Naive B cell (primary cell): Measurements from ENCODE around the gene SMIM36. TPM values are rescaled to one million over a fixed set of nuclear protein-coding genes. Genes with fewer than 3 reads are reported as not detected.

Source experiments
- ATAC-seq, 2 donors: fragments of 150-1000 bp; cut with Tn5 transposase; 2 replicates each; pipeline ENCODE4 v1.10.0; 2021; ENCODE audit warnings: low read depth in 2 of 2, mild to moderate bottlenecking in 2 of 2, moderate library complexity in 2 of 2
- DNase-seq: peaks from one replicate; pipeline ENCODE4 v3.0.0; 2022
- H3K27ac Mint-ChIP-seq, 6 donors: one replicate each; pipeline ENCODE4 v1.8.0; 2020 to 2022; ENCODE audit warnings: mild to moderate bottlenecking in 6 of 6, mixed read lengths in 6 of 6, moderate library complexity in 5 of 6, inconsistent platforms in 2 of 6
- H3K27me3 Mint-ChIP-seq, 3 donors: one replicate each; pipeline ENCODE4 v1.8.0; 2021 to 2022; ENCODE audit warnings: mixed read lengths in 3 of 3, mild to moderate bottlenecking in 1 of 3
- H3K36me3 Mint-ChIP-seq, 2 donors: one replicate each; pipeline ENCODE4 v1.8.0; 2020 to 2022; ENCODE audit warnings: mixed read lengths in 2 of 2, inconsistent platforms in 1 of 2, mild to moderate bottlenecking in 1 of 2
- H3K4me1 Mint-ChIP-seq, 3 donors: one replicate each; pipeline ENCODE4 v1.8.0; 2020 to 2022; ENCODE audit warnings: mixed read lengths in 3 of 3, inconsistent platforms in 1 of 3, mild to moderate bottlenecking in 1 of 3, moderate library complexity in 1 of 3
- H3K4me3 Mint-ChIP-seq, 8 donors: one replicate each; pipeline ENCODE4 v1.8.0; 2020 to 2022; ENCODE audit warnings: mild to moderate bottlenecking in 8 of 8, mixed read lengths in 8 of 8, moderate library complexity in 8 of 8, inconsistent platforms in 2 of 8
- H3K9me3 Mint-ChIP-seq, 7 donors: one replicate each; pipeline ENCODE4 v1.8.0; 2020 to 2022; ENCODE audit warnings: mixed read lengths in 7 of 7, mild to moderate bottlenecking in 5 of 7, inconsistent platforms in 2 of 7, moderate library complexity in 1 of 7
- polyA plus RNA-seq, 6 donors: library from polyadenylated mRNA; unstranded; fragments of 300-500 nt; fragmentation: Illumina TruSeq; gene quantifications; one replicate each; pipeline ENCODE4 v1.2.3, GENCODE V29; 2021; ENCODE audit warnings: low read depth in 6 of 6

SMIM36 gene
- polyA plus RNA-seq, 6 donors from 2014 or later = not detected

DNA sequence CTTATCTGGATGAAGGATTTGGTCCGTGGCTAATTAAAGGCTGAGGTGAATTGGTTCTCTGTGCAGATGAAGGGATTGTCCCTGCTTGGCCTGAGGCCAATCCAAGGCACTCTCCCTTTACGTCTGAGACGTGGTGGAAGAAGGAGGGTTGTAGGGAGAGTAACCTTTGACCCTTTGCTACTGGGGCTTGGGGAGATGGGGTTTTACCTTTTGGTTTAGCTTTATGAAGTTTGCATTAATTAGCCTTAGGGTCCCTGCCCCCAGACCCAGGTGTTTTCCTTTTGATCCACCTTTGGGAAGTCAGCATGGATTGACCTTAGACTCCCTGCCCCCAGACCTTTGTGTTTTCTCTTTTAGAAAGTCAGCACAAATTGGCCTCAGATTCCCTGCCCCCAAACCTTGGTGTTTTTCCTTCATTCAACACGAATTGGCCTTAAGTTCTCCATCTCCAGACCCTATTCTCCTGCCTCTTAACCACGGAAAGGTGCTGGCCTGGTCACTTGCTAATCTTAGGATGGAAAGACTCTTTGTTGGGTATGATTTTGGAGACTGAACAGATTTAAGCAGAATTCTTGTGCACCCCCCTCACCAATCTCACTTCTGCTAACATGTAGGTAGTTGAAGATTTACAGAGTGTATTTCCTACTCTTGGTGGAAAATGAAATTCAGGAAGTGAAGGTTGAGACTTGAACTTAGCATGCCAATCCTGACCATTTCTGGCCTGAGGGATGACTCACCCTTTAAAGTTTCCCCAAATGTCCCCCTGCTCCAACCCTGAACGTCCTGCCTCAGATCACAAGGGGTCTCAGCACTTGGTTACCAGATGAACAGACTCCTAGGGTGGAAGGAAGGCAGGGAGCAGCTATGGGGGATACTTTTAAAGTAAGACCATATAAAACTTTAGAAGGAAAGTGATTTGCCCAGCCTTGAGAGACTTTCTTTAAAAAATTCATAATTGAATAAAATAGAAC lies 66.5 kb downstream of the SMIM36 start:
- peak; percentile 49 for DNase-seq
- Mint-ChIP-seq H3K4me3 (peak overlapping the region in 2 of 8 donors; percentile 25 to 33), H3K36me3 (no peaks in the 10 kb centered on the region), H3K9me3 (no peaks in the 10 kb centered on the region), H3K27me3 (peaks cover 13 to 18% (median 15%) of the 10 kb centered on the region in 3 donors), H3K4me1 (peaks cover 6 to 15% (median 9%) of the 10 kb centered on the region in 3 donors), H3K27ac (peak overlapping the region in 4 of 6 donors; percentile 16 to 82 (median 32))
- ATAC-seq = peak; percentile 71 to 83

- Mint-ChIP-seq H3K4me3 (no peak overlapping the region), H3K36me3 (no peaks in the 10 kb centered on the region), H3K27me3 (peaks cover 8 to 14% (median 13%) of the 10 kb centered on the region in 3 donors), H3K27ac (peak overlapping the region in 1 of 6 donors; percentile 4), H3K4me1 (peaks cover 6 to 15% (median 11%) of the 10 kb centered on the region in 3 donors), H3K9me3 (no peaks in the 10 kb centered on the region)
- no peak for DNase-seq
- no peak for ATAC-seq
Measured at GRCh38 chr17:55443904-55444303, 67.3 kb downstream of the SMIM36 start.

- ATAC-seq (no peak), DNase-seq (no peak)
- Mint-ChIP-seq H3K27me3 (peaks cover 8 to 13% (median 9%) of the 10 kb centered on the region in 3 donors), H3K4me3 (no peak overlapping the region), H3K36me3 (no peaks in the 10 kb centered on the region), H3K27ac (no peak overlapping the region), H3K9me3 (no peaks in the 10 kb centered on the region), H3K4me1 (peaks cover 8 to 20% (median 15%) of the 10 kb centered on the region in 3 donors)
Measured at GRCh38 chr17:55442953-55443683, 68.1 kb downstream of the SMIM36 start.

- H3K4me1 Mint-ChIP-seq = peaks cover 15 to 26% (median 21%) of the 10 kb centered on the region in 3 donors
Measured at GRCh38 chr17:55442462-55442861, 68.8 kb downstream of the SMIM36 start.

DNA sequence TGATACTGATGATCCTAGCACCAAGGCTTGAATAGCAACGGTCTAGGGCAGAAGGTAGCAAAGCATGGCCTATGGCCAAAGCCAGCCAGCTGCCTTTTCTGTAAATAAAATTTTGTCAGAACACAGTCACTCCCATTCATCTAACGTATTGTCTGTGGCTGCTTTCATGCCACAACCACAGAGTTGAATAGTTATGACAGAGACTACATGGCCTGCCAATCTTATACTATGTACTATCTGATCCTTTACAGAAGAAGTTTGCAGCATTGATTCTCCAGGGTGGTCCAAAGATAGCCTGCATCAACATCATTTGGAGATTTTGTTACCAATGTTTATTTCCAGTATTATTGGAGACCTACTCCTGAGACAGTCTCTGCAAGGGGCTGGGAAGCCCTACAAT lies 69.7 kb downstream of the SMIM36 start:
- Mint-ChIP-seq H3K4me3 (no peak overlapping the region), H3K27ac (peak overlapping the region in 1 of 6 donors; percentile 9), H3K27me3 (peaks cover 7 to 9% (median 8%) of the 10 kb centered on the region in 3 donors), H3K4me1 (peaks cover 24 to 35% (median 29%) of the 10 kb centered on the region in 3 donors), H3K9me3 (no peaks in the 10 kb centered on the region), H3K36me3 (no peaks in the 10 kb centered on the region)
- no peak for DNase-seq
- ATAC-seq = no peak

More at GRCh38 chr17:55442462-55442861, 68.8 kb downstream of the SMIM36 start:
- peaks cover 7 to 9% (median 8%) of the 10 kb centered on the region in 3 donors for H3K27me3 Mint-ChIP-seq
- ATAC-seq (no peak), DNase-seq (no peak)
- no peak overlapping the region for H3K4me3 Mint-ChIP-seq
- H3K36me3 Mint-ChIP-seq = no peaks in the 10 kb centered on the region
- no peaks in the 10 kb centered on the region for H3K9me3 Mint-ChIP-seq
- no peak overlapping the region for H3K27ac Mint-ChIP-seq

GRCh38 chr17:55440391-55440790 lies 70.9 kb downstream of the SMIM36 start:
- DNase-seq (no peak), ATAC-seq (no peak)
- Mint-ChIP-seq H3K36me3 (no peaks in the 10 kb centered on the region), H3K4me1 (peaks cover 30 to 43% (median 33%) of the 10 kb centered on the region in 3 donors), H3K27me3 (peaks cover 7 to 9% (median 8%) of the 10 kb centered on the region in 3 donors), H3K9me3 (no peaks in the 10 kb centered on the region), H3K4me3 (peak overlapping the region in 1 of 8 donors; percentile 10), H3K27ac (no peak overlapping the region)

- peak overlapping the region; percentile 9 to 94 (median 86) for H3K27ac Mint-ChIP-seq
- peak; percentile 99 to 100 for ATAC-seq
- no peaks in the 10 kb centered on the region for H3K9me3 Mint-ChIP-seq
- peak overlapping the region; percentile 42 to 85 (median 64) for H3K4me3 Mint-ChIP-seq
- H3K36me3 Mint-ChIP-seq = no peaks in the 10 kb centered on the region
- peaks cover 31 to 35% (median 34%) of the 10 kb centered on the region in 3 donors for H3K4me1 Mint-ChIP-seq
- peak; percentile 83 for DNase-seq
- peaks cover 1 to 14% (median 3%) of the 10 kb centered on the region in 3 donors for H3K27me3 Mint-ChIP-seq
Measured at GRCh38 chr17:55437159-55437605, 74.1 kb downstream of the SMIM36 start.

GRCh38 chr17:55436224-55437158 lies 74.8 kb downstream of the SMIM36 start:
- no peaks in the 10 kb centered on the region for H3K36me3 Mint-ChIP-seq
- peak overlapping the region; percentile 42 to 85 (median 64) for H3K4me3 Mint-ChIP-seq
- peaks cover 0 to 9% (median 0%) of the 10 kb centered on the region in 3 donors for H3K27me3 Mint-ChIP-seq
- H3K27ac Mint-ChIP-seq = peak overlapping the region in 2 of 6 donors; percentile 34 to 94
- H3K9me3 Mint-ChIP-seq = peaks cover 0 to 2% (median 0%) of the 10 kb centered on the region in 7 donors
- DNase-seq (no peak), ATAC-seq (no peak)
- H3K4me1 Mint-ChIP-seq = peaks cover 31 to 35% (median 34%) of the 10 kb centered on the region in 3 donors

- H3K4me1 Mint-ChIP-seq = peaks cover 31 to 43% (median 35%) of the 10 kb centered on the region in 3 donors
- ATAC-seq (no peak), DNase-seq (no peak)
- H3K36me3 Mint-ChIP-seq = no peaks in the 10 kb centered on the region
- peak overlapping the region in 1 of 8 donors; percentile 5 for H3K4me3 Mint-ChIP-seq
- H3K27ac Mint-ChIP-seq = peak overlapping the region in 2 of 6 donors; percentile 16 to 67
- H3K9me3 Mint-ChIP-seq = peaks cover 0 to 2% (median 0%) of the 10 kb centered on the region in 7 donors
- H3K27me3 Mint-ChIP-seq = peaks cover 0 to 16% (median 4%) of the 10 kb centered on the region in 3 donors
Measured at GRCh38 chr17:55435408-55435807, 75.8 kb downstream of the SMIM36 start.

- Mint-ChIP-seq H3K4me1 (peaks cover 31 to 43% (median 35%) of the 10 kb centered on the region in 3 donors), H3K4me3 (no peak overlapping the region), H3K36me3 (no peaks in the 10 kb centered on the region), H3K27ac (no peak overlapping the region), H3K9me3 (peaks cover 0 to 2% (median 0%) of the 10 kb centered on the region in 7 donors), H3K27me3 (peaks cover 0 to 16% (median 4%) of the 10 kb centered on the region in 3 donors)
- DNase-seq (no peak), ATAC-seq (no peak)
Measured at GRCh38 chr17:55434721-55435120, 76.5 kb downstream of the SMIM36 start.

DNA sequence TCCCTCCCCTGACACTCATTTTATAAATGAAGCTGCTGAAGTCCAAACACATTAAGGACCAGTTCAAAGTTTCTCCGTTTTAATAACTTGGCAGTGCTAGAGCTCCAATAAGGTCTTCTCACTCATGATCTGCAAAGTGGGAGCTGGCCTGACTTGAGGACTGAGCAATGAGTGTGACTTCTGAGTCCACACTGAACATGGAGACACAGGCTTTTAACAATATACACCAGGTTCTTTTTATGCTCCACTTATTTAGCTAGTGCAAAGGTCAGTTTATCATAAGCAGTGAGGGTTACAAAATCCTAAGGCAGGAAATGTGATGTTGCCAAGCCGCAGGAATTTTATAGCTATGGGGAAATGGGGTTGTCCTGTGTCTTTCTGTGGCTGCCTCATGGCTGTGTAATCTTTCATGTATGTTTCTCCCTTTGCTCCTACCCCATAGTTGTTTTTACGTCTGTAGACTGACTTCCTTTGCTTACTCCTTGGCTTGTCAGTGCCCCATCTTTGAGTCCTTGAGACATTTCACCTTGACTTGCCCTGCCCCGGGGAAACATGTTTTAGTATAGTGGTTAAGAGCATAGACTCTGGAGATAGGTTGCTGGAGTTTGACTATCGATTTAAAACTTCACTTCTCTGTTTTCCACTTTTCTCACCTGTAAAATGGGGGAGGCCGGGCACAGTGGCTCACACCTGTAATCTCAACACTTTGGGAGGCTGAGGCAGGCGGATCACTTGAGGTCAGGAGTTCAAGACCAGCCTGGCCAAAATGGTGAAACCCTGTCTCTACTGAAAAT lies 77.4 kb downstream of the SMIM36 start:
- Mint-ChIP-seq H3K4me1 (peaks cover 31 to 43% (median 32%) of the 10 kb centered on the region in 3 donors), H3K36me3 (no peaks in the 10 kb centered on the region), H3K4me3 (no peak overlapping the region), H3K27me3 (peaks cover 0 to 16% (median 4%) of the 10 kb centered on the region in 3 donors), H3K9me3 (peaks cover 0 to 2% (median 0%) of the 10 kb centered on the region in 7 donors), H3K27ac (no peak overlapping the region)
- DNase-seq = no peak
- no peak for ATAC-seq
